GM12875 (cell line): ENCODE measurements around the gene C1QTNF3.
"Not testable (repeated sequence)": the region's sequence is repeated elsewhere in the genome, so short reads cannot be mapped to it uniquely, and the experiment has no call there.

ENCODE experiments used
- H3K4me3 ChIP-seq: one replicate; pipeline ENCODE4 v1.5.1; 2011; ENCODE audit warnings: low read depth, low read length, control low read depth
- TF ChIP-seq, protein P1 (sequence below): IDR thresholded peaks from 2 replicates; pipeline ENCODE4 v1.5.1; 2011; ENCODE audit warnings: low read depth, mild to moderate bottlenecking, control low read depth, inconsistent platforms, low read length, moderate library complexity, borderline replicate concordance; ENCODE audit not compliant: insufficient read depth

The C1QTNF3 gene

DNA sequence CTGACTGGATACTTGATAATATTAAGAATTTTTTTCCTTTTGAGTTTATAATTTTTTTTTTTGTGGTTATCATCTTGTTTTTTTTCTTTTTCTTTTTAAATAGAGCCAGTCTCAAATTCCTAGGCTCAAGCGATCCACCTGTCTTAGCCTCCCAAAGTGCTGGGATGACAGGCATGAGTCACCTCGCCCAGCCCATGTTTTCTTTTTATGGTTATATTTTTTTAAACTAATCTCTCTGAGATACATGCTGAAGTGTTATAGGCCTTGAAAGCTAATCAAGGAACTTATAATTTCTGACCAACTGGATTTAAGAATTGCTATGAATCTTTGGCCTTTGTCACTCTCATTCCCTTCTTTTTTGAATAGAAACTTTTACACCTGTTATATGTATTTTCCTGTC, 28.4 kb downstream of the C1QTNF3 start:
- H3K4me3 ChIP-seq, result no peak overlapping the region
- TF ChIP-seq, protein P1, sequence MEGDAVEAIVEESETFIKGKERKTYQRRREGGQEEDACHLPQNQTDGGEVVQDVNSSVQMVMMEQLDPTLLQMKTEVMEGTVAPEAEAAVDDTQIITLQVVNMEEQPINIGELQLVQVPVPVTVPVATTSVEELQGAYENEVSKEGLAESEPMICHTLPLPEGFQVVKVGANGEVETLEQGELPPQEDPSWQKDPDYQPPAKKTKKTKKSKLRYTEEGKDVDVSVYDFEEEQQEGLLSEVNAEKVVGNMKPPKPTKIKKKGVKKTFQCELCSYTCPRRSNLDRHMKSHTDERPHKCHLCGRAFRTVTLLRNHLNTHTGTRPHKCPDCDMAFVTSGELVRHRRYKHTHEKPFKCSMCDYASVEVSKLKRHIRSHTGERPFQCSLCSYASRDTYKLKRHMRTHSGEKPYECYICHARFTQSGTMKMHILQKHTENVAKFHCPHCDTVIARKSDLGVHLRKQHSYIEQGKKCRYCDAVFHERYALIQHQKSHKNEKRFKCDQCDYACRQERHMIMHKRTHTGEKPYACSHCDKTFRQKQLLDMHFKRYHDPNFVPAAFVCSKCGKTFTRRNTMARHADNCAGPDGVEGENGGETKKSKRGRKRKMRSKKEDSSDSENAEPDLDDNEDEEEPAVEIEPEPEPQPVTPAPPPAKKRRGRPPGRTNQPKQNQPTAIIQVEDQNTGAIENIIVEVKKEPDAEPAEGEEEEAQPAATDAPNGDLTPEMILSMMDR, result no peak

DNA sequence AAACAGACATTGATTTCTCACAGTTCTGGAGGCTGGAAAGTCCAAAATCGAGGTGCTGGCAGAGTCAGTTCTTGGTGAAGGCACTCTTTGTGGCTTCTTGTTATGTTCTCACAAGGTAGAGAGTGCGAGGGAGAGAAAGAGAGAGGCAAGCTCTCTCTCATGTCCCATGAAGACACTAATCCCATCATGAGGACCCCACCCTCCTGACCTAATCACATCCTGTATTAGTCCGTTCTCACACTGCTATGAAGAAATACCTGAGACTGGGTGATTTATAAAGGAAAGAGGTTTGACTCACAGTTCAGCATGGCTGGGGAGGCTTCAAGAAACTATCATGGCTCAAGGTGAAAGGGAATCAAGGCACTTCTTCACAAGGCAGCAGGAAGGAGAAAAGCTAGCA, 29.5 kb downstream of the C1QTNF3 start:
- H3K4me3 ChIP-seq, result no peak overlapping the region
- TF ChIP-seq, protein P1, result no peak

DNA sequence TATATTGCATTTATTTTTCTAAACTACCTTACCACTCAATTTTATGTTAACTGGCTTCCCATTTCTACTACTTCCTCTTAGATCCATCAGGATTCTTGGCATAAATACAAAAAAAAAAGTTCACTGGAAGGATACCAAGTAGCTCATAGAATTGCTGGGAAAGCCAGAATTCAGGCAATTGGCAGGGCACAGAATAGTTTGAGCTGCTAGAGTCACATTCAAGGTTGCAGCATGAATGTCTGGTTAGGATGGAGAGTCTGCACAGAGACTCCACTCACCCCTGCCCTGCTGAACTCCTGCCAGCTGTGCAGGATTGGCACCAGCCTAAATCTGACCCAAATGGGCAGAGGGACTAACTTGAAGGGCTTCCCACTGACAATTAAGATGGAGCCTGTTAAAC, 30.2 kb downstream of the C1QTNF3 start:
- no peak overlapping the region for H3K4me3 ChIP-seq
- TF ChIP-seq, protein P1, result no peak

DNA sequence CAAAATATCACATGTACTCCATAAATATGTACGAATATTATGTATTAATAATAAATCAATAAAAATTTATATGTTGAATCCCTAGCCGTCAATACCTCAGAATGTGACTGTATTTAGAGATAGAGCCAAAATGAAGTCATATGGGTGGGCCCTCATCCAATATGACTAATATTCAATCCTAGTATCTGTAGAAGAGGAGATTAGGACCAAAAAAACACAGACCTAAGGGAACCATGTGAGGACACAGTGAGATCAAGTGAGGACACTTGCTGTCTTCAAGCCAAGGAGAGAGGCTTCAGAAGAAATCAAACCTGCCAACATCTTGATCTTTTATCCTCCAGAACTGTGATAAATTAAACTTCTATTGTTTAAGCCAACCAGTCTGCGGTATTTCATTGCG, 31.5 kb downstream of the C1QTNF3 start:
- TF ChIP-seq, protein P1, result no peak

DNA sequence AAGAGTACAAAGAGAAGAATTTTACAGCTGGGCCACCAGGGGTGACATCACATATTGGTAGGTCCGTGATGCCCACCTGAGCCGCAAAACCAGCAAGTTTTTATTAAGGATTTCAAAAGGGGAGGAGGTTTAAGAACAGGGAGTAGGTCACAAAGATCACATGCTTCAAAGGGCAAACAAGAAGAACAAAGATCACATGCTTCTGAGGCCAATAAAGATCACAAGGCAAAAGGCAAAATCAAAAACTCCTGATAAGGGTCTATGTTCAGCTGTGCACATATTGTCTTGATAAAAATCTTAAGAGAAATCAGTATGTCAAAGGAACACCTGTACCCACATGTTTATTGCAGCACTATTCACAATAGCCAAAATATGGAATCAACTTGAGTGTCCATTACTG, 32.9 kb downstream of the C1QTNF3 start:
- not testable (repeated sequence) for H3K4me3 ChIP-seq

More for the DNA sequence above, 31.5 kb downstream of the C1QTNF3 start:
- H3K4me3 ChIP-seq, result no peak overlapping the region

DNA sequence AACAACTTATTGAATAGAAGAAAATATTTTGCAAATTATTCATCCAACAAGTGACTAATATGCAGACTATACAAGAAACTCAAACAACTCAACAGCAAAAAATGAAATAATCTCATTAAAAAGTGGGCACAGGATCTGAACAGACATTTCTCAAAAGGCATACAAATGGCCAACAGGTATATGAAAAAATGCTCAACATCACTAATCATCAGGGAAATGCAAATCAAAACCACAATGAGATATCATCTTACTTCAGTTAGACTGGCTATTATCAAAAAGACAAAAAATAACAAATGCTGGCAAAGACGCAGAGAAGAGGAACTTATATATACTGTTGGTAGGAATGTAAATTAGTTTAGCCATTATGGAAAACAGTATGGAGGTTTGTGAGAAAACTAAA, 33.4 kb downstream of the C1QTNF3 start:
- no peak overlapping the region for H3K4me3 ChIP-seq
- TF ChIP-seq, protein P1, result no peak

DNA sequence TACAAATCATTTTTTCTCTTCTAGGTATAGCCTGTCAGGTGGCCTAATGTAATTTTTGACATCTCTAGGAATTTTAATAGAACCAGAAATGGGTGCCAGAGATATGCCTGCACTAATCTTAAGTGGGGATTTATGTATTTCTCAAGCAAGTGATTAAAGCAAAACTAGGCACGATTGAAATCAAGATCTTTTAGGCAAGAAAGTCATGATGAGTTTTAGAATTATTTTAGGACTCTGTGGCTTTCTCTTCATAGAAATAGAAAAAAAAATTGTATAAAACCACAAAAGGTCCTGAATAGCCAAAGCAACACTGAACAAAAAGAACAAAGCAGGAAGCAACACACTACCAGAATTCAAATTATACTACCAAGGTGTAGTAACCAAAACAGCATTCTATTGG, 34.2 kb downstream of the C1QTNF3 start:
- no peak overlapping the region for H3K4me3 ChIP-seq
- TF ChIP-seq, protein P1, result no peak

DNA sequence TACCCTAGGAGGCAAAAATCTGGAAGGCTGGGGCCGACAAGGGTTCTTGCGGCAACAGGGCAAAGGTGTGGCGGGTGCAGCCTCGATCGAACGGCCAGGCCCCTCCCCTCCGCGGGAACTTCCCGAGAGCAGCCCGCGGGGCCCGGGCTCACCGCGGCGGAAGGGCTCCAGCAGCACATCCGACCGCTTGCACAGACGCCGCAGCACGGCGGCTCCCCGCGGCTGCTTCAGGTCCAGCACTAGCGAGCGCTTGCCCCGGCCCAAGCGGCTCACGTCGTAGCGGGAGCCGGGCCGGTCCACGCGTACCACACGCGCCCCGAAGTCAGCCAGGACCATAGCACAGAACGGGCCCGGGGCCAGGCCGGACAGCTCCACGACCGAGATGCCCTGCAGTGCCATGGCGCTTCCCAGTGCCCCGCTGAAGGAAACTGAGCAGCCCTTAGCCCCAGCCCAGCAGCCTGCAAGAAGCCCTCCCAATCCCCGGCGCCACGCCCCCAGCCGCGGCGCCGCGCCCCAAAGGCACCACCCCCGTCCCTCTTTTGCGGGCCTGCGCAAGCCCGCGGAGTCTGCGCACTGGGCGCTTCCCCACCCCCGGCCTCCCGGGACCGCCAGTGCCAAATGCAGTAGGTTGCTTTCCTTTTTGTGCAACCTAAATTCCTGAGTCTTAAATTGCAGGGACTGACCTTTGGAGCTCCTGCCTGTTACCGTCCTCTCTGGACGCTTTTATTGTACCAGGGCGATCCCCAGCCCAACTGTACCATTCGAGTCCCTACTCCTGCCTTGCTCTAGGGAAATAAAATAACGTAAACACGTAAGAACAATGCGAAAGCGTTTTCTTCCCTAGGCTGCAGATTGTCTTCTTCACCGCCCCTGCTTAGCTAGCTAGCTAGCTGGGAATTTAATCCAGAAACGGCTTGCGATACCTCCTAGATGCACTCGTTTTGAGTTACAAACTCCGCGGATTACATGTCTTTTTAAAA, 35.1 kb downstream of the C1QTNF3 start, which contains the start of gene AMACR:
Gene AMACR, minus strand, starts transcription at position 430 of the 980 bp plus-strand sequence. Its CDS starts 31 bp downstream, at position 399.
- H3K4me3 ChIP-seq, result peak within 1 kb of the TSS; percentile 91
- TF ChIP-seq, protein P1, result peak; percentile 24; the same call in 1 of the 2 replicates
